ENCODE measurements around the gene ESR2. TPM values are rescaled to one million over a fixed set of nuclear protein-coding genes. Genes with fewer than 3 reads are reported as not detected.

Gene ESR2
- total RNA-seq, 1 donor from 2014 or later = 0.16 TPM

DNA sequence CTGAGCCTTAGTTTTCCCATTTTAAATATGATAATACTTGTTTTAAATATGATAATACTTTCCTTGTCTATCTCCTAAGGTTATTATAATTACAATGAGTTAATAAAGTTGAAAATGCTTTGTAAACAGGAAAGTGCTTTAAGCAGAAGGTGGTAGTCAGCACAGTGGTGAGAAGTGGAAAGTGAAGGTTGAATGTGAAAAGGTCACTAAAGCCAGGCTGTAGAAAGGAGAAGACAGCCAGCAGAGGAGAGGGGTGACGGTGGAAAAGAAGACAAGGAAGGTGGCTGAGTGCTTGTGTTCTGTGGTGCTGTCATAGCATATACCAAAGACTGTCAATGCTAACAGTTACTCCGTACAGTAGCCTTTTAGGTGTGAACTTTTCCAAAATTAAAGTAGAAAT, 117.8 kb downstream of the ESR2 start:
- H2AFZ ChIP-seq (ENCODE audit: low read depth, low read length) = no peak overlapping the region
- H3K36me3 Mint-ChIP-seq (ENCODE audit: low read depth, unreplicated experiment) = no peaks in the 10 kb centered on the region
- DNase-seq (ENCODE audit: low read depth) = no peak

DNA sequence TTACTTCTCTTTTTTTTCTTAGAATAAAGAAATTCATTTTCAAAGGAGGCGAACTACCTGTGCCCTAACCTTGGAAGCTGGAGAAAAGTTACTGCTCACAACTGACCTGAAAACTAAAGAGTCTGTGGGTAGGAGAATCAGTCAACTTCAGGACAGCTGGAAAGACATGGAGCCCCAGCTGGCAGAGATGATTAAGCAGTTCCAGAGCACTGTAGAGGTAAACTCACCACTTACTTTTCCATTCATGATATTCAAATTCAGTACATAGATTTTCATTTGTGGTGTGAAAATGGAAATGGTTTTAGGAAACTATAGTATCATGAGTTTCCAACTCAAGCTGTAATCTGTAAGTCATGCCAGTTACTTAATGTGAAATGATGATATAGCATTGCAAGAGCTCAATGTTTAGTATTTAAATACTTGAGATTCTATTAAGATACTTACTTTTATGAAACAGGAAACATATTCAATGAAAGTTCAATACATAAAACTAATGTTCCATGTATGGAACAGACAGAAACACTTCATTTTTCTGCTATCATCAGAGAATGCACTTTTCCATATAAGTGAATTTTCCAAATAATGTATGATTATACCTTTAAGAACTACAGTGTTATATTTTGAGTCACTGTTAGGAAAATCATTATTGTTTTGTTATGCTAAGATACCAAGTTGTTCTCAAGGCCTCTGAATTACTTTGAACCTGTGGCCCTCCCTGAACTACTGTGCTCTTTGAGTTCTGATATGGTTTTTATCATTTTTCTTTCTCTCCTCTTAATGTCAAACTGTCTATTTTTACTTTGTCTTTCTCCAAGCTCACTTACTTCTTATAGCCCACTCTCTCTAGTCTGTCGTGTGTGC, 119.0 kb downstream of the ESR2 start:
- H3K9me3 Mint-ChIP-seq (ENCODE audit: unreplicated experiment) = peaks cover 2% of the 10 kb centered on the region
- no peak for FAIRE-seq

More for the DNA sequence above, 117.8 kb downstream of the ESR2 start:
- no peaks in the 10 kb centered on the region for H3K27me3 ChIP-seq (ENCODE audit: insufficient read depth, low read length)
- H4K20me1 ChIP-seq (ENCODE audit: insufficient read depth, low read length) = no peaks in the 10 kb centered on the region
- no peak for TF ChIP-seq EZH2 (IDR thresholded peaks at IDR 0.05; ENCODE audit: insufficient read depth, low read length)
- TF ChIP-seq, protein P1, sequence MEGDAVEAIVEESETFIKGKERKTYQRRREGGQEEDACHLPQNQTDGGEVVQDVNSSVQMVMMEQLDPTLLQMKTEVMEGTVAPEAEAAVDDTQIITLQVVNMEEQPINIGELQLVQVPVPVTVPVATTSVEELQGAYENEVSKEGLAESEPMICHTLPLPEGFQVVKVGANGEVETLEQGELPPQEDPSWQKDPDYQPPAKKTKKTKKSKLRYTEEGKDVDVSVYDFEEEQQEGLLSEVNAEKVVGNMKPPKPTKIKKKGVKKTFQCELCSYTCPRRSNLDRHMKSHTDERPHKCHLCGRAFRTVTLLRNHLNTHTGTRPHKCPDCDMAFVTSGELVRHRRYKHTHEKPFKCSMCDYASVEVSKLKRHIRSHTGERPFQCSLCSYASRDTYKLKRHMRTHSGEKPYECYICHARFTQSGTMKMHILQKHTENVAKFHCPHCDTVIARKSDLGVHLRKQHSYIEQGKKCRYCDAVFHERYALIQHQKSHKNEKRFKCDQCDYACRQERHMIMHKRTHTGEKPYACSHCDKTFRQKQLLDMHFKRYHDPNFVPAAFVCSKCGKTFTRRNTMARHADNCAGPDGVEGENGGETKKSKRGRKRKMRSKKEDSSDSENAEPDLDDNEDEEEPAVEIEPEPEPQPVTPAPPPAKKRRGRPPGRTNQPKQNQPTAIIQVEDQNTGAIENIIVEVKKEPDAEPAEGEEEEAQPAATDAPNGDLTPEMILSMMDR (IDR thresholded peaks at IDR 0.05; ENCODE audit: insufficient read depth, low read depth, low read length) = no peak
- peaks cover 2% of the 10 kb centered on the region for H3K9me3 Mint-ChIP-seq (ENCODE audit: unreplicated experiment)
- H3K27ac ChIP-seq (ENCODE audit: low read depth, low read length) = no peak overlapping the region
- no peaks in the 10 kb centered on the region for H3K9me3 ChIP-seq (ENCODE audit: insufficient read depth, low read depth, low read length)
- H3K4me1 Mint-ChIP-seq (ENCODE audit: low read depth, unreplicated experiment) = no peaks in the 10 kb centered on the region
- no peak for FAIRE-seq
- H3K27ac Mint-ChIP-seq (ENCODE audit: unreplicated experiment) = no peak overlapping the region
- H3K4me1 ChIP-seq (ENCODE audit: insufficient read depth, low read length) = no peaks in the 10 kb centered on the region
- H3K4me3 Mint-ChIP-seq (ENCODE audit: unreplicated experiment) = no peak overlapping the region
- H3K27me3 Mint-ChIP-seq (ENCODE audit: low read depth, unreplicated experiment) = no peaks in the 10 kb centered on the region
- no peaks in the 10 kb centered on the region for H3K79me2 ChIP-seq (ENCODE audit: insufficient read depth, low read length)
- H3K36me3 ChIP-seq (ENCODE audit: insufficient read depth, low read length) = no peaks in the 10 kb centered on the region
- no peak overlapping the region for H3K4me2 ChIP-seq (ENCODE audit: low read length)
- no peak overlapping the region for H3K4me3 ChIP-seq (ENCODE audit: insufficient read depth, low read depth, low read length)
- no peak overlapping the region for H3K9ac ChIP-seq (ENCODE audit: low read length)

More for the DNA sequence above, 119.0 kb downstream of the ESR2 start:
- Mint-ChIP-seq H3K27me3 (ENCODE audit: low read depth, unreplicated experiment) (no peaks in the 10 kb centered on the region), H3K36me3 (ENCODE audit: low read depth, unreplicated experiment) (no peaks in the 10 kb centered on the region), H3K4me3 (ENCODE audit: unreplicated experiment) (no peak overlapping the region), H3K4me1 (ENCODE audit: low read depth, unreplicated experiment) (no peaks in the 10 kb centered on the region), H3K27ac (ENCODE audit: unreplicated experiment) (no peak overlapping the region)
- H3K9me3 ChIP-seq (ENCODE audit: insufficient read depth, low read depth, low read length) = no peaks in the 10 kb centered on the region
- H3K4me1 ChIP-seq (ENCODE audit: insufficient read depth, low read length) = no peaks in the 10 kb centered on the region
- no peak for TF ChIP-seq EZH2 (IDR thresholded peaks at IDR 0.05; ENCODE audit: insufficient read depth, low read length)
- TF ChIP-seq, protein P1 (IDR thresholded peaks at IDR 0.05; ENCODE audit: insufficient read depth, low read depth, low read length) = no peak
- no peak overlapping the region for H3K27ac ChIP-seq (ENCODE audit: low read depth, low read length)
- no peak overlapping the region for H3K4me3 ChIP-seq (ENCODE audit: insufficient read depth, low read depth, low read length)
- no peak overlapping the region for H3K4me2 ChIP-seq (ENCODE audit: low read length)
- no peaks in the 10 kb centered on the region for H3K79me2 ChIP-seq (ENCODE audit: insufficient read depth, low read length)
- DNase-seq (ENCODE audit: low read depth) = no peak
- H3K27me3 ChIP-seq (ENCODE audit: insufficient read depth, low read length) = no peaks in the 10 kb centered on the region
- no peak overlapping the region for H3K9ac ChIP-seq (ENCODE audit: low read length)
- no peak overlapping the region for H2AFZ ChIP-seq (ENCODE audit: low read depth, low read length)
- no peaks in the 10 kb centered on the region for H3K36me3 ChIP-seq (ENCODE audit: insufficient read depth, low read length)
- H4K20me1 ChIP-seq (ENCODE audit: insufficient read depth, low read length) = no peaks in the 10 kb centered on the region

Measured in astrocyte (in vitro differentiated cells and primary cell).